ENCODE results near the gene GALNT17. TPM values are rescaled to one million over a fixed set of nuclear protein-coding genes. Genes with fewer than 3 reads are reported as not detected.

Gene GALNT17
- total RNA-seq, 2 donors from 2014 or later: 0.82 to 4.0 TPM

DNA sequence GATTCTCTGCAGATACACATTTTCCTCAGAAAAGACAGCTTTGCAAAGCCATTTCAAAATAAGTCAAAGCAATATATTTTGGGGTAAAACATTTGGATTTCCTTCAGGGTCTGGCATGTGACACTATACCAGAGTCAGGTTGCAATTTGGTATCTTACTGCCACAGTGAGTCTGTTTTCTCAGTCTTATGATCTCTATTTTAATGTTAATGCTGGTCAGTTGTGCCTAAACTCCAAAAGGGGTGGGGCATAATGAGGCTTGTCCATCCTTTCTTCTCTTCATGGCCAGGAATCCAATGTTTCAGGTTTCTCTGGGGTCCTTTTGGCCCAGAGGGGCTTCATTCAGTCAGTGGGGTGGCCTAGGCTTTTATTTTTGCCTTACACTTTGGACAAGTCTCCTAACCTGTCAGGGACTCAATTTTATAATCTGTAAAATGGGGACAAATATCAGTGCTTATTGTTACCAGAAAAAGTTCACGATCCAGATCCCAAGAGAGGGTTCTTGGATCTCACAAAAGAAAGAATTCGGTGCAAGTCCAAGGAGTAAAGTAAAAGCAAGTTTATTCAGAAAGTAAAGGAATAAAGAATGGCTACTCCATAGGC is 341.5 kb downstream of the GALNT17 start:
- no peak overlapping the region for H3K4me3 ChIP-seq
- TF ChIP-seq, protein P1, sequence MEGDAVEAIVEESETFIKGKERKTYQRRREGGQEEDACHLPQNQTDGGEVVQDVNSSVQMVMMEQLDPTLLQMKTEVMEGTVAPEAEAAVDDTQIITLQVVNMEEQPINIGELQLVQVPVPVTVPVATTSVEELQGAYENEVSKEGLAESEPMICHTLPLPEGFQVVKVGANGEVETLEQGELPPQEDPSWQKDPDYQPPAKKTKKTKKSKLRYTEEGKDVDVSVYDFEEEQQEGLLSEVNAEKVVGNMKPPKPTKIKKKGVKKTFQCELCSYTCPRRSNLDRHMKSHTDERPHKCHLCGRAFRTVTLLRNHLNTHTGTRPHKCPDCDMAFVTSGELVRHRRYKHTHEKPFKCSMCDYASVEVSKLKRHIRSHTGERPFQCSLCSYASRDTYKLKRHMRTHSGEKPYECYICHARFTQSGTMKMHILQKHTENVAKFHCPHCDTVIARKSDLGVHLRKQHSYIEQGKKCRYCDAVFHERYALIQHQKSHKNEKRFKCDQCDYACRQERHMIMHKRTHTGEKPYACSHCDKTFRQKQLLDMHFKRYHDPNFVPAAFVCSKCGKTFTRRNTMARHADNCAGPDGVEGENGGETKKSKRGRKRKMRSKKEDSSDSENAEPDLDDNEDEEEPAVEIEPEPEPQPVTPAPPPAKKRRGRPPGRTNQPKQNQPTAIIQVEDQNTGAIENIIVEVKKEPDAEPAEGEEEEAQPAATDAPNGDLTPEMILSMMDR (IDR thresholded peaks at IDR 0.05): no peak
- no peak overlapping the region for H3K27ac ChIP-seq
- H3K9me3 ChIP-seq: peaks cover 0 to 8% of the 10 kb centered on the region in 2 donors
- no peaks in the 10 kb centered on the region for H3K36me3 ChIP-seq
- no peak for DNase-seq (ENCODE audit: low spot score)
- H3K4me1 ChIP-seq: no peaks in the 10 kb centered on the region
- no peaks in the 10 kb centered on the region for H3K27me3 ChIP-seq

DNA sequence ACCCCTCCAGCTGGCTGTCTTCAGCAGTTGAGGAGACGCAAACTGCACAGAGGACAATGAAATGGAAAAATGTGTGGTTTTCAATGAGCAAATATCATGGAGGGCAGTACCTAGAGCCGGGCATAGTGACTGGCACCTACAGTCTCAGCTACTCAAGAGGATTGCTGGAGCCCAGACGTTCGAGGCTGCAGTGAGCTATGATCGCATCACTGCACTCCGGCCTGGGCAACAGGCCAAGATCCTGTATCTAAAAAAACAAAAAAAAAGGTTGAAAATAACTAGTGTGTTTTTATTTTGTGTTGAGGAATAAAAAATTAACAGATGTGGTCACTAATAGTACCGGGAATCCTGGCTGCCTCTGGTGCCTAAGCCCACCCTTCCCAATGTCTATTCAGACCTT is 345.5 kb downstream of the GALNT17 start:
- no peaks in the 10 kb centered on the region for H3K27me3 ChIP-seq
- TF ChIP-seq, protein P1 (IDR thresholded peaks at IDR 0.05): no peak
- H3K4me1 ChIP-seq: no peaks in the 10 kb centered on the region
- DNase-seq (ENCODE audit: low spot score): no peak
- H3K36me3 ChIP-seq: no peaks in the 10 kb centered on the region
- no peak overlapping the region for H3K4me3 ChIP-seq
- peaks cover 0 to 8% of the 10 kb centered on the region in 2 donors for H3K9me3 ChIP-seq
- H3K27ac ChIP-seq: no peak overlapping the region

GRCh38 chr7:71479231-71479630 is 347.3 kb downstream of the GALNT17 start:
- H3K9me3 ChIP-seq: peaks cover 0 to 8% of the 10 kb centered on the region in 2 donors

DNA sequence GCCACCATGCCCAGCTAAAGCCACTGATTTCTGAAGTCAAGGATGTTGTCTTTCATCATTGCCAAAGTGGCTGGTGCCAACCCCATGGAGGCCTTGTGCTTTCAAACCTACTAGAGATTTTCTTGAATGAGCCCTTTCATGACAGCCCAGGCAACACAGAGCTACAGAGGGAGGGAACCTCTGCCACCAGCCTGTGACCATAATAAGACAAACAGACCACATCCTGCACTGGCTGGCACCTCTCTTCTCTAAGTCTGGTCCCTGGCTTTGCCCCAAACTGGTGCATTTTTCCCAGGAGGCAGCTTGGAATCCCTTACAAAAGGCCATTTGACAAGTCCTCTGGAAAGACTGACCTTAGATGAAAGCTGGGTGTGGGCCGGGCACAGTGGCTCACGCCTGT is 348.8 kb downstream of the GALNT17 start:
- no peak overlapping the region for H3K27ac ChIP-seq
- no peaks in the 10 kb centered on the region for H3K27me3 ChIP-seq
- H3K4me1 ChIP-seq: no peaks in the 10 kb centered on the region
- no peak overlapping the region for H3K4me3 ChIP-seq
- no peak for DNase-seq (ENCODE audit: low spot score)
- no peaks in the 10 kb centered on the region for H3K9me3 ChIP-seq
- TF ChIP-seq, protein P1 (IDR thresholded peaks at IDR 0.05): no peak
- no peaks in the 10 kb centered on the region for H3K36me3 ChIP-seq

More at GRCh38 chr7:71479231-71479630, 347.3 kb downstream of the GALNT17 start:
- Histone ChIP-seq H3K27me3 (no peaks in the 10 kb centered on the region), H3K27ac (no peak overlapping the region), H3K4me3 (no peak overlapping the region), H3K4me1 (no peaks in the 10 kb centered on the region), H3K36me3 (no peaks in the 10 kb centered on the region)
- DNase-seq (ENCODE audit: low spot score): no peak
- TF ChIP-seq, protein P1 (IDR thresholded peaks at IDR 0.05): no peak

GRCh38 chr7:71482284-71482683 is 350.3 kb downstream of the GALNT17 start:
- Histone ChIP-seq H3K4me1 (no peaks in the 10 kb centered on the region), H3K27me3 (no peaks in the 10 kb centered on the region), H3K9me3 (no peaks in the 10 kb centered on the region), H3K4me3 (no peak overlapping the region), H3K36me3 (no peaks in the 10 kb centered on the region), H3K27ac (no peak overlapping the region)
- DNase-seq (ENCODE audit: low spot score): no peak
- TF ChIP-seq, protein P1 (IDR thresholded peaks at IDR 0.05): no peak

- no peaks in the 10 kb centered on the region for H3K27me3 ChIP-seq
- no peaks in the 10 kb centered on the region for H3K4me1 ChIP-seq
- TF ChIP-seq, protein P1 (IDR thresholded peaks at IDR 0.05): no peak
- DNase-seq (ENCODE audit: low spot score): no peak
- H3K9me3 ChIP-seq: no peaks in the 10 kb centered on the region
- no peaks in the 10 kb centered on the region for H3K36me3 ChIP-seq
- no peak overlapping the region for H3K4me3 ChIP-seq
- H3K27ac ChIP-seq: no peak overlapping the region
Observed at GRCh38 chr7:71484380-71484779, 352.4 kb downstream of the GALNT17 start.
